Measurements from ENCODE around the gene ARMH4.

Gene ARMH4, protein sequence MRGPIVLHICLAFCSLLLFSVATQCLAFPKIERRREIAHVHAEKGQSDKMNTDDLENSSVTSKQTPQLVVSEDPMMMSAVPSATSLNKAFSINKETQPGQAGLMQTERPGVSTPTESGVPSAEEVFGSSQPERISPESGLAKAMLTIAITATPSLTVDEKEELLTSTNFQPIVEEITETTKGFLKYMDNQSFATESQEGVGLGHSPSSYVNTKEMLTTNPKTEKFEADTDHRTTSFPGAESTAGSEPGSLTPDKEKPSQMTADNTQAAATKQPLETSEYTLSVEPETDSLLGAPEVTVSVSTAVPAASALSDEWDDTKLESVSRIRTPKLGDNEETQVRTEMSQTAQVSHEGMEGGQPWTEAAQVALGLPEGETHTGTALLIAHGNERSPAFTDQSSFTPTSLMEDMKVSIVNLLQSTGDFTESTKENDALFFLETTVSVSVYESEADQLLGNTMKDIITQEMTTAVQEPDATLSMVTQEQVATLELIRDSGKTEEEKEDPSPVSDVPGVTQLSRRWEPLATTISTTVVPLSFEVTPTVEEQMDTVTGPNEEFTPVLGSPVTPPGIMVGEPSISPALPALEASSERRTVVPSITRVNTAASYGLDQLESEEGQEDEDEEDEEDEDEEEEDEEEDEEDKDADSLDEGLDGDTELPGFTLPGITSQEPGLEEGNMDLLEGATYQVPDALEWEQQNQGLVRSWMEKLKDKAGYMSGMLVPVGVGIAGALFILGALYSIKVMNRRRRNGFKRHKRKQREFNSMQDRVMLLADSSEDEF

DNA sequence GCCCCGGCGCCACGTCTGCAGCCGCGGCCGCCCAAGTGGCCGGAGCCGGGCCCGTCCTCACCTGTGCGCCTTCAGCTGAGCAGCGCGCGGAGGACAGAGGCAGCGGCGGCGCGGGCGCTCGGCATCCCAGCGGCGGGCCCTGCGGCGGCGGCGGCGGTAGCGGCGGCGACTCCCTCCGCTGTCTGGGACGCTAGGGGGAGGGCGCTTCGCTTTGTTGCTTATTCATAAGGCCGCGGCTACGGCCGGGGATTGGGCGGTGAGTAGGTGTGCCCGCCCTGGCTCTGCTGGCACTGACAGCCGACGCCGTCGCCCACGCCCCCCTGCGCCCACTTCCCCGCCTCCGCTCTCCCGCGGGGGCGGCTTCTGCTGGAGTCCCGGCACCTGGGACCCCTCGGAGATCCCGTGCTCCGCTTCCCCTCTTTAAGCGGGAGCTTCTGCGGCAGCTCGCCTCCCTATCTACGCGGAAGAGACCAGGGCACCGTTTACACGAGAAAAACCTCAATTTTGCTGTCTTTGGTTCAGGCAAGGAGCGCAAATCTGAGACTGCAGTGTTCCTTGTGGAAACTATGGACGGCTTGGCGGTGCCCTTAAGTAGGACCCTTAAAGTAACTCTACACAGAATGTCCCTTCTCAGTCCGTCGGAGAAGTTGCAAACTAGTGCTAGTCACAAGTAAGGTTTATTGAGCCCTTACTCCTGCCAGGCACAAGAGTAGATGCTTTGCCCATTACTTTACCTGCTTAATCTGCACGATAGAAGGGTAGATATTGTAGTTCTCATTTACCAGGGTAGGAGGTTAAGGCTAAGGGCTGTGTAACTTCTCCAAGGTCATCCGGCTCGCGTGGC is at the start of gene ARMH4:
TSS of gene ARMH4 (minus strand) at position 200 of the 844 bp plus-strand sequence. CDS start 12,855 bp downstream, outside the sequence.
- H3K27me3 ChIP-seq (ENCODE audit: control insufficient read depth in 1 of 2, insufficient read depth in 2 of 2, low read length in 2 of 2), result peaks cover 10 to 30% of the 10 kb centered on the region in 2 donors
- peaks cover 11 to 16% of the 10 kb centered on the region in 2 donors for H3K4me1 ChIP-seq (ENCODE audit: control insufficient read depth in 1 of 2, insufficient read depth in 2 of 2, low read length in 2 of 2)
- no peak within 1 kb of the TSS for H3K27ac ChIP-seq (ENCODE audit: low read depth, low read length)
- H3K36me3 ChIP-seq (ENCODE audit: control insufficient read depth in 1 of 2, insufficient read depth in 2 of 2, low read length in 2 of 2), result no peaks in the 10 kb centered on the region
- peak within 1 kb of the TSS; percentile 68 to 85 for H3K4me3 ChIP-seq (ENCODE audit: low read depth in 1 of 2, low read length in 2 of 2)
- no peaks in the 10 kb centered on the region for H3K9me3 ChIP-seq (ENCODE audit: control insufficient read depth in 1 of 2, low read length in 2 of 2)
- H3K9ac ChIP-seq (ENCODE audit: low read depth in 1 of 2, low read length in 2 of 2), result peak within 1 kb of the TSS; percentile 44 to 72

DNA sequence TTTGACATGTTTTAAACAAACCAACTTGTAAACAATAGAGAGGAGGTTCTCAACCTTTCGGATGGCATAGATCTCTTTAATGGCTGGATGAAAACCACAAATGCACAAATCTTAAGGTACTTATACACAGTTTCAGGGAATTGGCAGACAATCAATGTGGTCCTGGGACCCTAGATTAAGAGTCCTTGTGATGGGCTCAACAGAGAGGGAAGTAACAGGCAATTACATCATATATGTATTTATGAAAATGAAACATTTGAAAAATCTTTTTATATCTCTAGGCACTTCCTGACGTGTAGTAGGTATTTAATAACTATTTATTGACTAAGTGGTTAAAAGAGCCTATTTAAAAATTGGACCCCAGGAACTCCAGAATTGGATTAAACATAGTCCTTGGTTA is 48.8 kb upstream of the ARMH4 start:
- H3K36me3 ChIP-seq (ENCODE audit: control insufficient read depth in 1 of 2, insufficient read depth in 2 of 2, low read length in 2 of 2), result no peaks in the 10 kb centered on the region

DNA sequence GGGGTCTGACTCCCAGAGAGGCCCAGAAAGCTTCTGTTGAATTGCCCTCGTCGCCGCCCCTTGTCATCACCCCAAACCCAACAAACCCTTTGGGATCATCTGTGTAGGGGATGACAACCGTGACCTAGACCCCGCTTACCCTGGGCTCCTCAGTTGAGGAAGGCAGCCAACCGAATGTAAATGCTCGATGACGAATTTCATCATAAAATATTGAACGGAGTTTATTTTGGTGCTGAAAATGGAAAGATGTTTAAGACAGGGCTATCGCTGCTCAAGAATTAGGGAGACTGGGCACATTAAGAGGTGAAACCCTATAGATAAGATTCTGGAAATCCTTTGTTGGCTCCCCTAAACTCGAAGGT is 48.4 kb upstream of the ARMH4 start:
- Histone ChIP-seq H3K9me3 (ENCODE audit: control insufficient read depth in 1 of 2, low read length in 2 of 2) (no peaks in the 10 kb centered on the region), H3K4me3 (ENCODE audit: low read depth in 1 of 2, low read length in 2 of 2) (peak overlapping the region; percentile 86 to 96), H3K4me1 (ENCODE audit: control insufficient read depth in 1 of 2, insufficient read depth in 2 of 2, low read length in 2 of 2) (peaks cover 13 to 14% of the 10 kb centered on the region in 2 donors), H3K27me3 (ENCODE audit: control insufficient read depth in 1 of 2, insufficient read depth in 2 of 2, low read length in 2 of 2) (no peaks in the 10 kb centered on the region), H3K9ac (ENCODE audit: low read depth in 1 of 2, low read length in 2 of 2) (peak overlapping the region; percentile 97 to 99), H3K27ac (ENCODE audit: low read depth, low read length) (peak overlapping the region; percentile 96), H3K36me3 (ENCODE audit: control insufficient read depth in 1 of 2, insufficient read depth in 2 of 2, low read length in 2 of 2) (no peaks in the 10 kb centered on the region)

More for the DNA sequence above, 48.8 kb upstream of the ARMH4 start:
- Histone ChIP-seq H3K27ac (ENCODE audit: low read depth, low read length) (no peak overlapping the region), H3K4me3 (ENCODE audit: low read depth in 1 of 2, low read length in 2 of 2) (peak overlapping the region; percentile 86 to 96), H3K9me3 (ENCODE audit: control insufficient read depth in 1 of 2, low read length in 2 of 2) (no peaks in the 10 kb centered on the region), H3K9ac (ENCODE audit: low read depth in 1 of 2, low read length in 2 of 2) (peak overlapping the region; percentile 97 to 99), H3K4me1 (ENCODE audit: control insufficient read depth in 1 of 2, insufficient read depth in 2 of 2, low read length in 2 of 2) (peaks cover 13 to 14% of the 10 kb centered on the region in 2 donors), H3K27me3 (ENCODE audit: control insufficient read depth in 1 of 2, insufficient read depth in 2 of 2, low read length in 2 of 2) (no peaks in the 10 kb centered on the region)

DNA sequence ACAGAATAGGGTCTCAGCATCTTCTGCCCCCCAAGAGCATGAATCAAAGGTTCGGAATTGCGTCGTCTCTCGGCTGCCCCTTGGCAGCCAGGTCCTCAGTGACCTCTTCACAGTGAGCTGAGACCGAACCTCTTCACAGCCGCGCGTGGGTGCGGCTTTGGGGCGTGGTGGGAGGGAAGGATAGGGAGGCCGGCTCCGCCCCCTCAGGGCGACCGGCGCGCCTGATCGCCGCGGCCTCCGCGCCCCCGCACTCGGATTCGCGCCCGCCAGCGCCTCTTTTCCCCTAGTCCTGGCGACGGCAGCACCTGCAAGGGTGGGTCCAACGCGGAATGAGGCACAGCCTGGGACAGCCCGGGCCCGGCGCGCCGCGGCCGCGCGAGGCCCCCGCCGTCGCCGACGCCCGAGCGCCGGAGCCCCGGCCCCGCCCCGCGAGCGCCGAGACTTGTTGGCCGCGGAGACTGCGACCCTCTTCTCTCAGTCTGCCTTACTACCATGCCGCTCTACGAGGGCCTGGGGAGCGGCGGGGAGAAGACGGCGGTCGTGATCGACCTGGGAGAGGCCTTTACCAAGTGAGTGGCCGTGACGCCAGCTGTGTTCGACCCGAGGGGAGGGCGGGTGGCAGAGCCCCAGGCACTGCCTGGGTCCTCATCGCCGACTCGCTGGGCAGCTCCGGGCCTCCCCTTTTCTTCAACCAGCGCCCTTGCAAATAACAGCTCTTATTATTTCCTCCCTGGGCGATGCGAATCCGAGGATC is 47.9 kb upstream of the ARMH4 start, which contains the start of gene ACTR10:
TSS of gene ACTR10 (plus strand) at position 424 of the 754 bp plus-strand sequence. CDS start at position 493, 69 bp downstream.
- Histone ChIP-seq H3K27ac (ENCODE audit: low read depth, low read length) (peak within 1 kb of the TSS; percentile 96), H3K27me3 (ENCODE audit: control insufficient read depth in 1 of 2, insufficient read depth in 2 of 2, low read length in 2 of 2) (no peaks in the 10 kb centered on the region), H3K4me1 (ENCODE audit: control insufficient read depth in 1 of 2, insufficient read depth in 2 of 2, low read length in 2 of 2) (peaks cover 13 to 14% of the 10 kb centered on the region in 2 donors), H3K4me3 (ENCODE audit: low read depth in 1 of 2, low read length in 2 of 2) (peak within 1 kb of the TSS; percentile 86 to 96), H3K36me3 (ENCODE audit: control insufficient read depth in 1 of 2, insufficient read depth in 2 of 2, low read length in 2 of 2) (no peaks in the 10 kb centered on the region), H3K9ac (ENCODE audit: low read depth in 1 of 2, low read length in 2 of 2) (peak within 1 kb of the TSS; percentile 97 to 99), H3K9me3 (ENCODE audit: control insufficient read depth in 1 of 2, low read length in 2 of 2) (no peaks in the 10 kb centered on the region)

DNA sequence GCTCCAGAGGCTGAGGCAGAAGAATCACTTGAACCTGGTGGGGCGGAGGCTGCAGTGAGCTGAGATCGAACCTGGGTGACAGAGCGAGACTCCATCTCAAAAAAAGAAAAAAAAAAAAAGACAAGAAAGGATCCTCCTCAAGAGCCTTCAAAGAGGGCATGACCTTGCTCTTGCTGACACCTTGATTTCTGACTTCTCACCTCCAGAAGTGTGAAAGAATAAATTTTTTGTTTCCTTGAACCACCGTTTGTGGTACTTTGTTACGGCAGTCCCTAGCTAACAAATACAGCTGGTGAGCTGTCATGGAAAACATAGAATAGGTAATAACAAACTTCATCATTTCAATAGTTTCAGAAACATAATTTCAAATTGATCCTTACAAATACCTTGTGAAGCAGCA is 46.1 kb upstream of the ARMH4 start:
- H3K27me3 ChIP-seq (ENCODE audit: control insufficient read depth in 1 of 2, insufficient read depth in 2 of 2, low read length in 2 of 2), result no peaks in the 10 kb centered on the region
- H3K36me3 ChIP-seq (ENCODE audit: control insufficient read depth in 1 of 2, insufficient read depth in 2 of 2, low read length in 2 of 2), result no peaks in the 10 kb centered on the region
- H3K9ac ChIP-seq (ENCODE audit: low read depth in 1 of 2, low read length in 2 of 2), result no peak overlapping the region
- H3K4me1 ChIP-seq (ENCODE audit: control insufficient read depth in 1 of 2, insufficient read depth in 2 of 2, low read length in 2 of 2), result peaks cover 13 to 24% of the 10 kb centered on the region in 2 donors
- H3K27ac ChIP-seq (ENCODE audit: low read depth, low read length), result no peak overlapping the region
- no peak overlapping the region for H3K4me3 ChIP-seq (ENCODE audit: low read depth in 1 of 2, low read length in 2 of 2)
- no peaks in the 10 kb centered on the region for H3K9me3 ChIP-seq (ENCODE audit: control insufficient read depth in 1 of 2, low read length in 2 of 2)

DNA sequence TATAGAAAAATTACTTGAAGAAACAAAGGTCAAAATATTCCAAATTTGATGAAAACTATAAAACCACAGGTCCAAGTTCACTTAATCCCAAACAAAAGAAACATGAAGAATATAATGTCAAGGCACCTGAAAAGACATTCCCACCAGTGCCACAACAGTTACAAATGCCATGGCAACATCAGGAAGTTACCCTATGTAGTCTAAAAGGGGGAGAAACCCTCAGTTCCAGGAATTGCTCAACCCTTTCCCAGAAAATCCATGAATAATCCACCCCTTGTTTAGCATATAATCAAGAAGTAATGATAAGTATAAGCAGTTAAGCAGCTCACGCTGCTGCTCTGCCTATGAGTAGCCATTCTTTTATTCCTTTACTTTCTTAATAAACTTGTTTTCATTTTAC is 44.2 kb upstream of the ARMH4 start:
- peaks cover 10 to 22% of the 10 kb centered on the region in 2 donors for H3K4me1 ChIP-seq (ENCODE audit: control insufficient read depth in 1 of 2, insufficient read depth in 2 of 2, low read length in 2 of 2)
- no peak overlapping the region for H3K9ac ChIP-seq (ENCODE audit: low read depth in 1 of 2, low read length in 2 of 2)
- no peak overlapping the region for H3K4me3 ChIP-seq (ENCODE audit: low read depth in 1 of 2, low read length in 2 of 2)
- no peaks in the 10 kb centered on the region for H3K27me3 ChIP-seq (ENCODE audit: control insufficient read depth in 1 of 2, insufficient read depth in 2 of 2, low read length in 2 of 2)
- no peaks in the 10 kb centered on the region for H3K36me3 ChIP-seq (ENCODE audit: control insufficient read depth in 1 of 2, insufficient read depth in 2 of 2, low read length in 2 of 2)
- no peaks in the 10 kb centered on the region for H3K9me3 ChIP-seq (ENCODE audit: control insufficient read depth in 1 of 2, low read length in 2 of 2)
- no peak overlapping the region for H3K27ac ChIP-seq (ENCODE audit: low read depth, low read length)

DNA sequence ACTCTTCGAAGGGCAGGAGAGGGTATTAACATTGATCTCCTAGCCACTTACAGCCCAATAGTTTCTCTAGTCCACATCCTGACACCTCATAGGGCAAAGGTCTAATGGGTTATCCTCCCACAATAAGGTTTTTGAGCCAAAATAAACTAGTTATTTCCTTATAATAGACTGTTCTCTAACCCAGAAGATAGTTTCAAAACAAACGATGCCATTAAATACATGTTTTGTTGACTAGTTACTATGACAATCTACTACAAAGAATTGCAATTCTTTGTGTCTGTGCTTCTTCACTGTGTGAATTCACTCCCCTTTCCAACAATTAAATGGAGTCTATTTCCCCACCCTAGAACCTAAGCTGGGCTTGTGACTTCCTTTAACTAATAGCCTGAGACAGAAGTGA is 41.5 kb upstream of the ARMH4 start:
- H3K27ac ChIP-seq (ENCODE audit: low read depth, low read length), result no peak overlapping the region
- H3K9me3 ChIP-seq (ENCODE audit: control insufficient read depth in 1 of 2, low read length in 2 of 2), result no peaks in the 10 kb centered on the region
- H3K27me3 ChIP-seq (ENCODE audit: control insufficient read depth in 1 of 2, insufficient read depth in 2 of 2, low read length in 2 of 2), result no peaks in the 10 kb centered on the region
- no peaks in the 10 kb centered on the region for H3K36me3 ChIP-seq (ENCODE audit: control insufficient read depth in 1 of 2, insufficient read depth in 2 of 2, low read length in 2 of 2)
- H3K9ac ChIP-seq (ENCODE audit: low read depth in 1 of 2, low read length in 2 of 2), result no peak overlapping the region
- no peak overlapping the region for H3K4me3 ChIP-seq (ENCODE audit: low read depth in 1 of 2, low read length in 2 of 2)
- H3K4me1 ChIP-seq (ENCODE audit: control insufficient read depth in 1 of 2, insufficient read depth in 2 of 2, low read length in 2 of 2), result peaks cover 5 to 16% of the 10 kb centered on the region in 2 donors

DNA sequence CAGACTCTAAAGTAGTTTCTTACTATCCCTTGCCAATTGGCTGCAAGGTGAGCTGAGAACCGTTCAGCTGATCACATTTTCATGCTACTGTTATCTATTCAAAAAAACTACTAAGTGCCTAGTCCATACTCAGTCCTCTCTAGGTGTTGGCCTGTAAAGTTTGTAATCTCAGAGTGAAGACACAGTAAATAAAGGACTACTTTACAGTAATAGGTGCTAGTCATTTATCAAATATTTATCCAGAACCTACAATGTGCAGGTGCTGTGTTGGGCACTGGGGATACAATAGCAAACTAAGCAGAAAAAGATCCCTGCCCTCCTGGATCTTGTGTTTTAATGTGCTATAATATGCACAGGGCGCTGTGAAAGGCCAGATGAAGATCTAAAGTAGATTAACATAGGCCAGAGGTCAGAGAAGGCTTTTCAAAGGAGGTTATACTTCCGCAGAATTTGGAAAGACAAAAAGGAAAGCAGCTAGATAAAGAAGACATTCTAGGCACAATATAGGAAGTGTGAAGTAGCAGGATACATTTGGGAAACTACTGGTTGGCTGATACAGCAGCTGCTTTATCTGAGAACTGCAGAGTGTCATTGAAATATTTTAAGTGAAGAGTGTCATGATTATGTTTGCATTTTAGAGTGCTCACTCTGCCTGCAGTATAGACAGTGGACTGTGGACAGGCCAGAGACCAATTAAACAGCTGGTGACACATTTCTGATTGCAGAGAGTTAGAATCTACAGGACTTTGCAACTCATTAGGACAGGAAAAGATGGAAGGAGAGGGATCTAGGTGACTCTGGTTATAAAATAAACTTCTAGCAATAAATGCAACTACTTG is 40.0 kb upstream of the ARMH4 start:
- H3K9ac ChIP-seq (ENCODE audit: low read depth in 1 of 2, low read length in 2 of 2), result no peak overlapping the region
- H3K4me3 ChIP-seq (ENCODE audit: low read depth in 1 of 2, low read length in 2 of 2), result no peak overlapping the region
- H3K27ac ChIP-seq (ENCODE audit: low read depth, low read length), result no peak overlapping the region
- peaks cover 5 to 16% of the 10 kb centered on the region in 2 donors for H3K4me1 ChIP-seq (ENCODE audit: control insufficient read depth in 1 of 2, insufficient read depth in 2 of 2, low read length in 2 of 2)
- no peaks in the 10 kb centered on the region for H3K9me3 ChIP-seq (ENCODE audit: control insufficient read depth in 1 of 2, low read length in 2 of 2)
- no peaks in the 10 kb centered on the region for H3K27me3 ChIP-seq (ENCODE audit: control insufficient read depth in 1 of 2, insufficient read depth in 2 of 2, low read length in 2 of 2)
- H3K36me3 ChIP-seq (ENCODE audit: control insufficient read depth in 1 of 2, insufficient read depth in 2 of 2, low read length in 2 of 2), result no peaks in the 10 kb centered on the region

DNA sequence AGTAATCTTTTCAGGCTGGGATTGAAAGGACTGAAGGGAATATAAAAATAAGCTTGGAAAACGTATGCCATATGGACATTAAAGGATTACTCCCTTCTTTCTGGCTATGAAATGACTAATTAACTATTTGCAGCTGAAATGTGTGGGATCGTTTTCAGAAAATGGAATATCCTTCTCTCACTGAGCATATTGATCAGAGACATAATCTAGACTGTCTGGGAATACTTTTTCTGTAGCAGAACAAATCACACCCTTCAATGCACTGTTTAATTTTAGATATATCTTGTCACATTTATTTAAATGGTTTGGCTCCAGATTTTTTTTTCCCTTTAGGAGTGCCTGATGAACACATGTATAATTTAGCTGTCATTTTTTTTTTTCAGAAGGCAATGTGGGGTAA is 37.2 kb upstream of the ARMH4 start:
- Histone ChIP-seq H3K4me1 (ENCODE audit: control insufficient read depth in 1 of 2, insufficient read depth in 2 of 2, low read length in 2 of 2) (peaks cover 5 to 16% of the 10 kb centered on the region in 2 donors), H3K36me3 (ENCODE audit: control insufficient read depth in 1 of 2, insufficient read depth in 2 of 2, low read length in 2 of 2) (no peaks in the 10 kb centered on the region), H3K9me3 (ENCODE audit: control insufficient read depth in 1 of 2, low read length in 2 of 2) (no peaks in the 10 kb centered on the region), H3K27me3 (ENCODE audit: control insufficient read depth in 1 of 2, insufficient read depth in 2 of 2, low read length in 2 of 2) (no peaks in the 10 kb centered on the region), H3K27ac (ENCODE audit: low read depth, low read length) (no peak overlapping the region), H3K4me3 (ENCODE audit: low read depth in 1 of 2, low read length in 2 of 2) (no peak overlapping the region), H3K9ac (ENCODE audit: low read depth in 1 of 2, low read length in 2 of 2) (no peak overlapping the region)

All from duodenal mucosa (tissue), 2 donors.